Liver (tissue), 9 donors: ENCODE results near the gene KANK2. TPM values are rescaled to one million over a fixed set of nuclear protein-coding genes. Genes with fewer than 3 reads are reported as not detected.

Experiments used
- DNase-seq: peaks from one replicate; pipeline ENCODE4 v3.0.0-alpha.2; 2017; ENCODE audit warnings: low spot score
- H3K27ac ChIP-seq, 2 donors: one replicate each; pipeline ENCODE4 v1.7.0; 2013; ENCODE audit warnings: inconsistent platforms in 2 of 2, low read length in 2 of 2, control low read depth in 1 of 2, low read depth in 1 of 2, mild to moderate bottlenecking in 1 of 2
- H3K27me3 ChIP-seq, 4 donors: one replicate each; pipeline versions ENCODE4 v1.6.1 to v1.7.0; 2013; ENCODE audit warnings: low read length in 3 of 4, inconsistent platforms in 1 of 4, mild to moderate bottlenecking in 1 of 4, moderate library complexity in 1 of 4; ENCODE audit not compliant: control insufficient read depth in 4 of 4, insufficient read depth in 4 of 4
- H3K36me3 ChIP-seq, 4 donors: one replicate each; pipeline versions ENCODE4 v1.6.1 to v1.7.0; 2013; ENCODE audit warnings: low read length in 3 of 4, mild to moderate bottlenecking in 3 of 4, low read depth in 1 of 4, moderate library complexity in 1 of 4; ENCODE audit not compliant: control insufficient read depth in 4 of 4, insufficient read depth in 3 of 4
- H3K4me1 ChIP-seq, 4 donors: one replicate each; pipeline versions ENCODE4 v1.6.1 to v1.7.0; 2013; ENCODE audit warnings: low read length in 3 of 4, mild to moderate bottlenecking in 3 of 4, moderate library complexity in 1 of 4; ENCODE audit not compliant: control insufficient read depth in 4 of 4, insufficient read depth in 4 of 4
- H3K4me3 ChIP-seq, 3 donors: one replicate each; pipeline versions ENCODE4 v1.6.1 to v1.7.0; 2013; ENCODE audit warnings: low read length in 3 of 3, control low read depth in 1 of 3, low read depth in 1 of 3, mild to moderate bottlenecking in 1 of 3
- H3K9ac ChIP-seq, 2 donors: one replicate each; pipeline ENCODE4 v1.7.0; 2013; ENCODE audit warnings: low read length in 2 of 2, mild to moderate bottlenecking in 2 of 2, moderate library complexity in 2 of 2, control low read depth in 1 of 2, low read depth in 1 of 2
- H3K9me3 ChIP-seq, 4 donors: one replicate each; pipeline versions ENCODE4 v1.6.1 to v1.7.0; 2013; ENCODE audit warnings: low read length in 3 of 4; ENCODE audit not compliant: control insufficient read depth in 4 of 4
- ATF3 ChIP-seq: IDR thresholded peaks from 2 replicates; pipeline ENCODE4 v1.6.1; 2016; ENCODE audit warnings: antibody characterized with exemption
- EGR1 ChIP-seq, 2 donors: IDR thresholded peaks; 2 replicates each; pipeline ENCODE4 v1.6.1; 2016 to 2018; ENCODE audit warnings: antibody characterized with exemption in 2 of 2, low read depth in 2 of 2
- FOXA1 ChIP-seq: IDR thresholded peaks from 2 replicates; pipeline ENCODE4 v1.6.1; 2016; ENCODE audit warnings: antibody characterized with exemption
- HNF4A ChIP-seq, 2 donors: conservative IDR thresholded peaks; 2 replicates each; pipeline ENCODE4 v1.6.1; 2016; ENCODE audit warnings: antibody characterized with exemption in 2 of 2, mild to moderate bottlenecking in 2 of 2
- HNF4G ChIP-seq: IDR thresholded peaks from 2 replicates; pipeline ENCODE4 v1.6.1; 2016; ENCODE audit warnings: antibody characterized with exemption
- RAD21 ChIP-seq, 2 donors: IDR thresholded peaks; 2 replicates each; pipeline ENCODE4 v1.6.1; 2016; ENCODE audit warnings: antibody characterized with exemption in 2 of 2, mild to moderate bottlenecking in 2 of 2
- REST ChIP-seq: IDR thresholded peaks from 2 replicates; pipeline ENCODE4 v1.6.1; 2016; ENCODE audit warnings: antibody characterized with exemption, mild to moderate bottlenecking
- SP1 ChIP-seq: IDR thresholded peaks from 2 replicates; pipeline ENCODE4 v1.6.1; 2018; ENCODE audit warnings: antibody characterized with exemption, mild to moderate bottlenecking
- YY1 ChIP-seq: IDR thresholded peaks from 2 replicates; pipeline ENCODE4 v1.6.1; 2016; ENCODE audit warnings: antibody characterized with exemption, mild to moderate bottlenecking
- ZBTB33 ChIP-seq: IDR thresholded peaks from 2 replicates; pipeline ENCODE4 v1.6.1; 2016; ENCODE audit warnings: antibody characterized with exemption
- WGBS: extraction: QIAGEN DNeasy Blood & Tissue Kit; methylation state at CpG from one replicate; pipeline ENCODE4 v1.1.7; 2013; 5-methylcytosine and 5-hydroxymethylcytosine counted together
- polyA plus RNA-seq, 2 donors: library from polyadenylated mRNA; stranded (reverse) in 1 of 2; unstranded in 1 of 2; fragments of 200-250 nt in 1 of 2; fragments of >200 nt in 1 of 2; fragmentation: Nextera tagmentation in 1 of 2; extraction: Ambion mirVana in 1 of 2; gene quantifications; one replicate each; pipeline versions ENCODE4 v1.2.1 to v1.2.3, GENCODE V29; 2013 to 2015
- total RNA-seq, 2 donors: library from RNA; depleted of rRNA; stranded (reverse); fragments of >200 nt; gene quantifications; one replicate each; pipeline ENCODE4 v1.2.3, GENCODE V29; 2014
- TF ChIP-seq, protein P1 (sequence below): IDR thresholded peaks from 2 replicates; pipeline ENCODE4 v1.6.1; 2016; ENCODE audit warnings: antibody characterized with exemption
- TF ChIP-seq, protein P2 (sequence below): fragments of 150-350 bp; IDR thresholded peaks from 2 replicates; pipeline ENCODE4 v1.5.1; 2017; ENCODE audit warnings: improper control_type of control experiment, low read depth, low read length; ENCODE audit not compliant: missing input control
- donor health status: healthy.
- donor health status: healthy.
- donor health status: healthy.
- donor health status: healthy.
- donor health status: healthy.

The KANK2 gene
- total and polyA plus RNA-seq, 4 donors = 15.0 to 67.8 (median 40.6) TPM

- no peak overlapping the region for H3K4me3 ChIP-seq
These were observed 45.8 kb upstream of the KANK2 start for GRCh38 chr19:11242864-11243797.

More at GRCh38 chr19:11242864-11243797, 45.8 kb upstream of the KANK2 start:
- Histone ChIP-seq H3K36me3 (peaks cover 0 to 6% (median 3%) of the 10 kb centered on the region in 4 donors), H3K27me3 (no peaks in the 10 kb centered on the region), H3K9ac (peak overlapping the region; percentile 12 to 19), H3K27ac (peak overlapping the region; percentile 73 to 90), H3K4me1 (peaks cover 9 to 40% (median 25%) of the 10 kb centered on the region in 4 donors), H3K9me3 (no peaks in the 10 kb centered on the region)
- peak; percentile 99 for DNase-seq
- TF ChIP-seq SP1 = peak; percentile 58
- TF ChIP-seq RAD21 (IDR thresholded peaks at IDR 0.05) = peak; percentile 64 to 70
- TF ChIP-seq HNF4A (conservative IDR thresholded peaks at IDR 0.05) = peak; percentile 13 to 61
- TF ChIP-seq FOXA1 = peak; percentile 7
- no peak for TF ChIP-seq ZBTB33
- peak in 1 of 2 donors; percentile 30 for TF ChIP-seq EGR1 (IDR thresholded peaks at IDR 0.05; ENCODE audit: low read depth in 2 of 2)
- TF ChIP-seq ATF3 = no peak
- TF ChIP-seq REST = no peak
- TF ChIP-seq, protein P1, sequence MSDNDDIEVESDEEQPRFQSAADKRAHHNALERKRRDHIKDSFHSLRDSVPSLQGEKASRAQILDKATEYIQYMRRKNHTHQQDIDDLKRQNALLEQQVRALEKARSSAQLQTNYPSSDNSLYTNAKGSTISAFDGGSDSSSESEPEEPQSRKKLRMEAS = no peak
- TF ChIP-seq HNF4G = no peak
- TF ChIP-seq, protein P2, sequence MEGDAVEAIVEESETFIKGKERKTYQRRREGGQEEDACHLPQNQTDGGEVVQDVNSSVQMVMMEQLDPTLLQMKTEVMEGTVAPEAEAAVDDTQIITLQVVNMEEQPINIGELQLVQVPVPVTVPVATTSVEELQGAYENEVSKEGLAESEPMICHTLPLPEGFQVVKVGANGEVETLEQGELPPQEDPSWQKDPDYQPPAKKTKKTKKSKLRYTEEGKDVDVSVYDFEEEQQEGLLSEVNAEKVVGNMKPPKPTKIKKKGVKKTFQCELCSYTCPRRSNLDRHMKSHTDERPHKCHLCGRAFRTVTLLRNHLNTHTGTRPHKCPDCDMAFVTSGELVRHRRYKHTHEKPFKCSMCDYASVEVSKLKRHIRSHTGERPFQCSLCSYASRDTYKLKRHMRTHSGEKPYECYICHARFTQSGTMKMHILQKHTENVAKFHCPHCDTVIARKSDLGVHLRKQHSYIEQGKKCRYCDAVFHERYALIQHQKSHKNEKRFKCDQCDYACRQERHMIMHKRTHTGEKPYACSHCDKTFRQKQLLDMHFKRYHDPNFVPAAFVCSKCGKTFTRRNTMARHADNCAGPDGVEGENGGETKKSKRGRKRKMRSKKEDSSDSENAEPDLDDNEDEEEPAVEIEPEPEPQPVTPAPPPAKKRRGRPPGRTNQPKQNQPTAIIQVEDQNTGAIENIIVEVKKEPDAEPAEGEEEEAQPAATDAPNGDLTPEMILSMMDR = peak; percentile 72
- TF ChIP-seq YY1 = peak; percentile 39
- WGBS = 19% methylated on average over 48 of the region's 48 CpGs
